Muscle layer of duodenum (tissue), 2 donors: ENCODE results near the gene DEFB121.
"Not testable (repeated sequence)": the region's sequence is repeated elsewhere in the genome, so short reads cannot be mapped to it uniquely, and the experiment has no call there.

Experiments used
- H3K27ac ChIP-seq: one replicate; pipeline ENCODE4 v1.7.0; 2013; ENCODE audit warnings: mild to moderate bottlenecking, low read length
- H3K27me3 ChIP-seq: one replicate; pipeline ENCODE4 v1.7.0; 2013; ENCODE audit warnings: low read depth, mild to moderate bottlenecking, control low read depth, low read length
- H3K36me3 ChIP-seq, 2 donors: one replicate each; pipeline ENCODE4 v1.7.0; 2013; ENCODE audit warnings: low read length in 2 of 2, control low read depth in 1 of 2, mild to moderate bottlenecking in 1 of 2; ENCODE audit not compliant: insufficient read depth in 2 of 2, control insufficient read depth in 1 of 2
- H3K4me1 ChIP-seq, 2 donors: one replicate each; pipeline ENCODE4 v1.7.0; 2013; ENCODE audit warnings: low read length in 2 of 2, mild to moderate bottlenecking in 2 of 2, control low read depth in 1 of 2, moderate library complexity in 1 of 2; ENCODE audit not compliant: insufficient read depth in 2 of 2, control insufficient read depth in 1 of 2
- H3K4me3 ChIP-seq, 2 donors: one replicate each; pipeline ENCODE4 v1.7.0; 2013; ENCODE audit warnings: low read length in 2 of 2, low read depth in 1 of 2, mild to moderate bottlenecking in 1 of 2
- H3K9me3 ChIP-seq, 2 donors: one replicate each; pipeline ENCODE4 v1.7.0; 2013; ENCODE audit warnings: low read length in 2 of 2, control low read depth in 1 of 2, mild to moderate bottlenecking in 1 of 2; ENCODE audit not compliant: control insufficient read depth in 1 of 2
- donor health status: healthy.

The DEFB121 gene, protein sequence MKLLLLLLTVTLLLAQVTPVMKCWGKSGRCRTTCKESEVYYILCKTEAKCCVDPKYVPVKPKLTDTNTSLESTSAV

DNA sequence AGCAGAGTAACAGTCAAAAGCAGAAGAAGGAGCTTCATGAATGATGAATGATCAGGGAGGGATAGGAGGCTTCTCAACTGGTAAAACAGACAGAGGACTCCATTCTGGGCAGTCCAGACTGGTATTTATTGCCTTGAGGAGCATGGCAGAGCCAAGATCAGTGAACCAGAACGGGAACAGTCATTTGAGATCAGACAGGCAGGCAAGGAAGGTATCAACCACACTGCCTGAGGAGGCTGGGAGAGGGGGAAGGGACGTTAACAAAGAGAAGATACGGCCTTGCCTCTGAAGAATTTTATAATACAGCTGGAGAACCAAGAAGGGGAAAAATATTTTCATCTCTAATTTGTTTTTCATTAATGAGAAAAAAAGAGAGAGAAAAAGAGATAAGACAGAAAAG, at the start of gene DEFB121:
Gene DEFB121 (minus strand): TSS at position 101 of the 400 bp plus-strand sequence. CDS start 63 bp downstream, at position 38.
- Histone ChIP-seq H3K4me1 (no peaks in the 10 kb centered on the region), H3K27me3 (no peaks in the 10 kb centered on the region), H3K9me3 (no peaks in the 10 kb centered on the region), H3K4me3 (no peak within 1 kb of the TSS), H3K36me3 (no peaks in the 10 kb centered on the region), H3K27ac (no peak within 1 kb of the TSS)

DNA sequence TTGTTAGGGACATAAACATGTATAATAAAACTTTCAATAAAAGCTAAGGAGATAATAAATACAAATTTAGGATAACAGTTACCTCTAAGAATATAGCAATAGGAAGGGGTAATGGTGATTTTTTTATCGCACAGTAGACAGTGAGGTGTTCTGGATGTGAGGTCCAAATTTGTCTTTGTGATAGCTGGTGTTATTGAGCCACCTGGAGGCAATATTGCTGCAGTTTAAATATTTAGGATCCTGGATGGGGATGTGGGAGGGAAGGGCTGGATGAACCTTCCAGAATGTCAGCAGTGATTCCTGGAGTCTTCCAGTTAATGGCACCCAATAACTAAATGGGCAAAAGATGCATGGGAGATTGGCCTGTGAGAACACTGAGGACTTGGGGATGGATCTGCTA, 48.3 kb upstream of the DEFB121 start:
- Histone ChIP-seq H3K4me3 (no peak overlapping the region), H3K4me1 (no peaks in the 10 kb centered on the region), H3K27me3 (no peaks in the 10 kb centered on the region), H3K27ac (no peak overlapping the region), H3K9me3 (no peaks in the 10 kb centered on the region), H3K36me3 (no peaks in the 10 kb centered on the region)

DNA sequence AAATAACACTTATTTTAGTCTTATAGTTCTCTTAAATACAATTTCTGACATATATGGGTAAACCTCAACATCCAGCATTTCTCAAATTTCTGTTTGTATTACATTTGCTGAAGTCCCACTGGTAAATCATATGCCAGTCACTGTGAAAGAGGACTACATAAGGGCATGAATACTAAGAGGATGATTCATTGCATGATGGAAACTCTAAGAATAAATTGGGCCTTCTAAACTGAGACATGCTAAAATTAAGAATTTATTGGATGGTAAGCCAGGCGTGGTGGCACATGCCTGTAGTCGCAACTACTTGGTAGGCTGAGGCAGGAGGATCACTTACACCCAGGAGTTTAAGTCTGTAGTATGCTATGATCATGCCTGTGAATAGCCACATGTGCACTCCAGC, 46.6 kb upstream of the DEFB121 start:
- H3K4me3 ChIP-seq = no peak overlapping the region
- H3K27ac ChIP-seq = no peak overlapping the region
- no peaks in the 10 kb centered on the region for H3K36me3 ChIP-seq
- H3K4me1 ChIP-seq = no peaks in the 10 kb centered on the region
- H3K9me3 ChIP-seq = no peaks in the 10 kb centered on the region
- H3K27me3 ChIP-seq = no peaks in the 10 kb centered on the region

DNA sequence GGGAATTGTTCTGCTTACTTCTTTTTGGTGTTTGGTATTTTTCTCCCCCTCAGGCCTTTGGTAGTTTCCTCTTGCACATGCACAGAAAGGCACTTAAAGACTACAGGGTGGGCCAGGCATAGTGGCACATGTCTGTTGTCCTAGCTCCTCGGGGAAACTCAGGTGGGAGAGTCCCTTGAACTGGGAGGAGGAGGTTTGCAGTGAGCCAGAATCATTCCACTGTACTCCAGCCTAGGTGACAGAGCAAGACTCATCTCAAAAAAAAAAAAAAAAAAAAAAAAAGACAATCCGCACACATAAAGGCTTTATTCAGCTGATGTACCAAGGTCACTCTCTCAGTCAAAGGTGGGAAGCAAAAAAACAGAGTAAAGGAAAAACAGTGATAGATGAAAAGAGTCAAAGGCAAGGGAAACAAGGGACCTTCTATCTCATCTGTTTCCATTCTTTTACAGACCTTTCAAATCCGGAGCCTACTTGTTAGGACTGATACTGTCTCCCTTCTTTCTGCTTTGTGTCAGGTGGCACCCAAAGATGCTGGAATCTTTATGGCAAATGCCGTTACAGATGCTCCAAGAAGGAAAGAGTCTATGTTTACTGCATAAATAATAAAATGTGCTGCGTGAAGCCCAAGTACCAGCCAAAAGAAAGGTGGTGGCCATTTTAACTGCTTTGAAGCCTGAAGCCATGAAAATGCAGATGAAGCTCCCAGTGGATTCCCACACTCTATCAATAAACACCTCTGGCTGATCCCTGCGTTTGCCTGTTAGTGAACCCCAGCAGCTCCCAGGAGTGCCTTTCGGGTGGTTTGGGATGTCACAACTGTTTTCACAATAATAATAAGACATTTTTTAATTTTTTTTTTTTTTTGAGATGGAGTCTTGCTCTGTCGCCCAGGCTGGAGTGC, 43.7 kb upstream of the DEFB121 start:
- Histone ChIP-seq H3K4me1 (no peaks in the 10 kb centered on the region), H3K36me3 (no peaks in the 10 kb centered on the region), H3K4me3 (no peak overlapping the region), H3K9me3 (no peaks in the 10 kb centered on the region), H3K27ac (no peak overlapping the region), H3K27me3 (no peaks in the 10 kb centered on the region)

DNA sequence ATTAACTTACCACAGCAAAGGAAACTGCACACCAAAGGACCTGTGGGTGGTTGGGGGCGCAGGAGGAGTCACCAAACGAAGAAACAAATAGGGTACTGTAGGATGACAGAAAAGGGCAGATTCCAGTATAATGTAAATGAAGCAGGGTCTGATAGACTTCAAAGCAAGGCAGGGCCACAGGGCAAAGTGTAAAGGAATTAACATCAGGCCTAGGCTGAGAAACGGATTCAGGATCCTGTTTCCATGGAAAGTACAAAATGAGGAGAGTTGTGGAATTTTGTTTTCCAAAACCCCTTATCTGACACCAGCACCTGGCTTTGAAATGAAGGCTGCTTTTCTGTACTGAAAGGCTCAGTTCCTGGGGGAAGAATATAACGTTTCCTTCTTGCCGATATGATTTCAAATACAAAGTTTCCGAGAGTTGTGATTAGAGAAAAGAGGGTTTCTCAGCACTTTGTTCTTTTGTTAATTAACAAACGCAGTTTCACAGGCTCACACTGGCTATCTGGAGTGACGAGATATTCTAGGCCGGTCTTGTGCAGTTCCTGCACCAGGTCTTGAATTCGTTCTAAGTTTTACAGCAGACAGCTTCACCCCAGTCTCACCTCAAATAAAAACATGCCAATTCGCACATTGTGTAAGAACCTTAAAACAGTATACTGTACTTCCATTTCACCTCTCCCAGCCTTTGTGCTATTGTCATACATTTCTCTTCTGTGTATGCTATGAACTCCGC, 40.2 kb upstream of the DEFB121 start:
- Histone ChIP-seq H3K4me3 (no peak overlapping the region), H3K4me1 (no peaks in the 10 kb centered on the region), H3K27ac (no peak overlapping the region), H3K27me3 (no peaks in the 10 kb centered on the region), H3K9me3 (no peaks in the 10 kb centered on the region), H3K36me3 (no peaks in the 10 kb centered on the region)

DNA sequence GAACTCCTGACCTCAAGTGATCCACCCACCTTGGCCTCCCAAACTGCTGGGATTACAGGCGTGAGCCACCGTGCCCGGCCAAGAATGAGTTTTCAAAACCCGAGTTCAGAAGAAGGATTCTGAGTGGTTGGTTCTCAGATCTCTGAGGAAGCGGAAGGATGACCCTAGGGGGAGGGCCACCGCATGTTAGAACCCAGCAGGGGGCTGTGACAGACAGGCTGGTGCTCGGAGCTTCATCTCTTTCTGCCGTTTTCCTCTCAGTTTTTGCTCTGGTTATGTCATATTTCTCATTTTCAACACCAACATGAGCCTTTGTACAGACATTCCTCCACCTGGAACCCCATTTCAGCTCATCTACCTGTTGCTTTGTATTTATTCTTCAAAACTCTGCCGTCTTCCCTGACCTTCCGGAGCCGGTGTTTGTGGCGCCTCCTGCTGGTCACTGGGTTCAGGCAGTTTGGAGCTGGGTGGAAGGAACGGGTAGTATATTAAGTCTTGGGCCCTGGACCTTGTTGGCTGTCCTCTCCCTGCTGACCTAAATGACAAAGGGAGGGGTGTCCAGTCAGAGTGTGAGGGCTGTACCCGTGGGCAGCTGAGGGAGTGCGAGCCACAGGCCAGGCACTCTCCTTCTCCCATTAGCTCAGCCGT, 34.1 kb upstream of the DEFB121 start, which contains the start of gene DEFB123:
Gene DEFB123 (plus strand): TSS at position 621 of the 648 bp plus-strand sequence. CDS start 67 bp downstream, outside the sequence.
- Histone ChIP-seq H3K9me3 (no peaks in the 10 kb centered on the region), H3K4me3 (no peak within 1 kb of the TSS), H3K27ac (no peak within 1 kb of the TSS), H3K4me1 (no peaks in the 10 kb centered on the region), H3K36me3 (no peaks in the 10 kb centered on the region), H3K27me3 (no peaks in the 10 kb centered on the region)

DNA sequence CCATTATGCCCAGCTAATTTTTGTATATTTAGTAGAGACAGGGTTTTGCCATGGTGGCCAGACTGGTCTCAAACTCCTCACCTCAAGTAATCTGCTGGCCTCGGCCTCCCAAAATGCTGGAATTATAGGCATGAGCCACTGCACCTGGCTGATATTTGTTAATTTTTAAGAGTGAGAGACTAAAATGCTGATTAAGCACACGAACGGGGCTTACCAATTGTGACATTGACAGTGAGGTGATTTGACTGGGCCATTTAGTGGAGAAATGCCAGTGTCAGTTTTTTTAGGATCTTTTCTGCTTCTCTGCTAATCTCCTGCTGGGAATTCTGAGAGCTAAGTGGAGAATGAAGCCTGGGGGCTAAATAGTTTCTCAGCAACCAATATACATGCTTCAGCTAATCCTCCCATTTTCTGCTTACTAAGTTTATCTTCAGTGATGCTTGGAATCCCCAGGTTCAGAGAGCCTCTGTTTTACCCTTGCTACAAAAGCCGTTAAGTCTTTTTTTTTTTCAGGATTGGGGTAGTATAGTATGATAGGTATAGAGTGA, 24.6 kb upstream of the DEFB121 start:
- Histone ChIP-seq H3K27me3 (no peaks in the 10 kb centered on the region), H3K4me1 (no peaks in the 10 kb centered on the region), H3K36me3 (no peaks in the 10 kb centered on the region), H3K27ac (no peak overlapping the region), H3K9me3 (peaks cover 0 to 4% of the 10 kb centered on the region in 2 donors), H3K4me3 (no peak overlapping the region)

DNA sequence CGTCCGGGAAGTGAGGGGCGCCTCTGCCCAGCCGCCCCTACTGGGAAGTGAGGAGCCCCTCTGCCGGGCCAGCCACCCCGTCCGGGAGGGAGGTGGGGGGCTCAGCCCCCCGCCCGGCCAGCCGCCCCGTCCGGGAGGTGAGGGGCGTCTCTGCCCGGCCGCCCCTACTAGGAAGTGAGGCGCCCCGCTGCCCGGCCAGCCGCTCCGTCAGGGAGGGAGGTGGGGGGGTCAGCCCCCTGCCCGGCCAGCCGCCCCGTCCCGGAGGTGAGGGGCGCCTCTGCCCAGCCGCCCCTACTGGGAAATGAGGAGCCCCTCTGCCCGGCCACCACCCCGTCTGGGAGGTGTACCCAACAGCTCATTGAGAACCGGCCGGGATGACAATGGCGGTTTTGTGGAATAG, 21.6 kb upstream of the DEFB121 start:
- not testable (repeated sequence) for H3K36me3 ChIP-seq, H3K27ac ChIP-seq, H3K4me1 ChIP-seq, H3K27me3 ChIP-seq, H3K4me3 ChIP-seq, H3K9me3 ChIP-seq

DNA sequence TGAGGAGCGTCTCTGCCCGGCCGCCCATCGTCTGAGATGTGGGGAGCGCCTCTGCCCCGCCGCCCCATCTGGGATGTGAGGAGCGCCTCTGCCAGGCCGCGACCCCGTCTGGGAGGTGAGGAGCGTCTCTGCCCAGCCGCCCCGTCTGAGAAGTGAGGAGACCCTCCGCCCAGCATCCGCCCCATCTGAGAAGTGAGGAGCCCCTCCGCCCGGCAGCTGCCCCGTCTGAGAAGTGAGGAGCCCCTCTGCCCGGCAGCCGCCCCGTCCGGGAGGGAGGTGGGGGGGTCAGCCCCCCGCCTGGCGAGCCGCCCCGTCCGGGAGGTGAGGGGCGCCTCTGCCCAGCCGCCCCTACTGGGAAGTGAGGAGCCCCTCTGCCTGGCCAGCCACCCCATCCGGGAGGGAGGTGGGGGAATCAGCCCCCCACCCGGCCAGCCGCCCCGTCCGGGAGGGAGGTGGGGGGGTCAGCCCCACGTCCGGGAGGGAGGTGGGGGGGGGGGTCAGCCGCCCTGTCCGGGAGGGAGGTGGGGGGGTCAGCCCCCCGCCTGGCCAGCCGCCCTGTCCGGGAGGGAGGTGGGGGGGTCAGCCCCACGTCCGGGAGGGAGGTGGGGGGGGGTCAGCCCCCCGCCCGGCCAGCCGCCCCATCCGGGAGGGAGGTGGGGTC, 21.0 kb upstream of the DEFB121 start:
- H3K4me1 ChIP-seq, H3K27me3 ChIP-seq, H3K27ac ChIP-seq, H3K4me3 ChIP-seq, H3K36me3 ChIP-seq, H3K9me3 ChIP-seq: not testable (repeated sequence)

DNA sequence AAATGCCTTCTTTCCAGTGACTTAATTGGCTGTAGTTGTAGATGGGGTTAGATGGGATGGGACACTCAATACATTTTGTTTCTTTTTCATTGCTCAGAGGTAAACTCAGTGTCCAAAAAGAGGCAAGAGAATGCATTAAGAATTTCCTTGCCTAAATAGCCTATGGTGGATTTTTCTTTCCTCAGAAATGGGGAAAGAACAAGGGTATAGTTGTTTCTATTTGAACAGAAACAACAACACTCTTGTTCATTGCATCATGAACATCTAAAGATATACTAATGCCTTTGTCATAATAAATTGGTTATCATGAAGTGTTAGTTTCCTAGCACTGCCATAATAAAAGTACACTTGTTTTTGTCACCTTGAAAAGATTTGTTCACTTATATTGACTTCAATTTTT, 19.8 kb upstream of the DEFB121 start:
- Histone ChIP-seq H3K4me3 (no peak overlapping the region), H3K27ac (no peak overlapping the region), H3K4me1 (no peaks in the 10 kb centered on the region), H3K27me3 (no peaks in the 10 kb centered on the region), H3K9me3 (peaks cover 0 to 4% of the 10 kb centered on the region in 2 donors), H3K36me3 (no peaks in the 10 kb centered on the region)
